Skeletal muscle tissue (tissue), 4 donors: ENCODE data around the gene MOCS1. TPM values are rescaled to one million over a fixed set of nuclear protein-coding genes. Genes with fewer than 3 reads are reported as not detected.
A peak's percentile ranks its signal among the peaks of the same experiment; 100 is the strongest.

Source experiments
- H3K27ac ChIP-seq: one replicate; pipeline ENCODE4 v1.7.0; 2013; ENCODE audit warnings: mild to moderate bottlenecking, low read depth, low read length, inconsistent platforms
- H3K27me3 ChIP-seq, 3 donors: one replicate each; pipeline ENCODE4 v1.7.0; 2013; ENCODE audit warnings: low read length in 3 of 3; ENCODE audit not compliant: control insufficient read depth in 3 of 3, insufficient read depth in 3 of 3
- H3K36me3 ChIP-seq, 3 donors: one replicate each; pipeline ENCODE4 v1.7.0; 2013; ENCODE audit warnings: low read length in 3 of 3; ENCODE audit not compliant: control insufficient read depth in 3 of 3, insufficient read depth in 3 of 3
- H3K4me1 ChIP-seq, 3 donors: one replicate each; pipeline ENCODE4 v1.7.0; 2013; ENCODE audit warnings: low read length in 3 of 3, mild to moderate bottlenecking in 3 of 3; ENCODE audit not compliant: control insufficient read depth in 3 of 3, insufficient read depth in 3 of 3
- H3K4me3 ChIP-seq, 3 donors: one replicate each; pipeline ENCODE4 v1.7.0; 2013; ENCODE audit warnings: low read length in 3 of 3
- H3K9ac ChIP-seq, 3 donors: one replicate each; pipeline ENCODE4 v1.7.0; 2013; ENCODE audit warnings: low read length in 3 of 3, mild to moderate bottlenecking in 3 of 3, moderate library complexity in 2 of 3, low read depth in 1 of 3
- H3K9me3 ChIP-seq, 3 donors: one replicate each; pipeline ENCODE4 v1.7.0; 2013; ENCODE audit warnings: low read length in 3 of 3; ENCODE audit not compliant: control insufficient read depth in 3 of 3
- total RNA-seq: library from RNA; depleted of rRNA; stranded (reverse); fragments of >200 nt; gene quantifications from one replicate; pipeline ENCODE4 v1.2.3, GENCODE V29; 2014
- donor health status: Osteomylitis.

MOCS1 gene
- total RNA-seq, 1 donor from 2014 or later = 6.8 TPM

GRCh38 chr6:39901670-39902069 lies 32.6 kb downstream of the MOCS1 start:
- Histone ChIP-seq H3K4me3 (no peak overlapping the region), H3K4me1 (no peaks in the 10 kb centered on the region), H3K9ac (no peak overlapping the region), H3K27ac (no peak overlapping the region), H3K36me3 (peaks cover 31 to 59% (median 49%) of the 10 kb centered on the region in 3 donors), H3K27me3 (no peaks in the 10 kb centered on the region), H3K9me3 (no peaks in the 10 kb centered on the region)

GRCh38 chr6:39901116-39901655 lies 33.1 kb downstream of the MOCS1 start:
- Histone ChIP-seq H3K27me3 (no peaks in the 10 kb centered on the region), H3K27ac (no peak overlapping the region), H3K9me3 (no peaks in the 10 kb centered on the region), H3K4me1 (no peaks in the 10 kb centered on the region), H3K4me3 (no peak overlapping the region), H3K9ac (no peak overlapping the region), H3K36me3 (peaks cover 26 to 57% (median 46%) of the 10 kb centered on the region in 3 donors)

GRCh38 chr6:39899554-39900295 lies 34.5 kb downstream of the MOCS1 start:
- no peaks in the 10 kb centered on the region for H3K4me1 ChIP-seq
- no peaks in the 10 kb centered on the region for H3K27me3 ChIP-seq
- no peaks in the 10 kb centered on the region for H3K9me3 ChIP-seq
- no peak overlapping the region for H3K9ac ChIP-seq
- H3K4me3 ChIP-seq = no peak overlapping the region
- no peak overlapping the region for H3K27ac ChIP-seq
- H3K36me3 ChIP-seq = peaks cover 19 to 51% (median 36%) of the 10 kb centered on the region in 3 donors

GRCh38 chr6:39898625-39899024 lies 35.6 kb downstream of the MOCS1 start:
- no peak overlapping the region for H3K4me3 ChIP-seq
- no peak overlapping the region for H3K9ac ChIP-seq
- H3K9me3 ChIP-seq = no peaks in the 10 kb centered on the region
- H3K4me1 ChIP-seq = no peaks in the 10 kb centered on the region
- no peak overlapping the region for H3K27ac ChIP-seq
- H3K27me3 ChIP-seq = no peaks in the 10 kb centered on the region
- peaks cover 19 to 43% (median 33%) of the 10 kb centered on the region in 3 donors for H3K36me3 ChIP-seq

- Histone ChIP-seq H3K4me3 (no peak overlapping the region), H3K36me3 (peaks cover 18 to 38% (median 30%) of the 10 kb centered on the region in 3 donors), H3K9me3 (no peaks in the 10 kb centered on the region), H3K4me1 (no peaks in the 10 kb centered on the region), H3K9ac (no peak overlapping the region), H3K27ac (no peak overlapping the region), H3K27me3 (no peaks in the 10 kb centered on the region)
Observed at GRCh38 chr6:39897698-39898097, 36.6 kb downstream of the MOCS1 start.

GRCh38 chr6:39896701-39897100 lies 37.6 kb downstream of the MOCS1 start:
- Histone ChIP-seq H3K4me1 (no peaks in the 10 kb centered on the region), H3K9ac (peak overlapping the region in 1 of 3 donors; percentile 10), H3K27me3 (no peaks in the 10 kb centered on the region), H3K27ac (no peak overlapping the region), H3K4me3 (no peak overlapping the region), H3K36me3 (peaks cover 14 to 41% (median 31%) of the 10 kb centered on the region in 3 donors), H3K9me3 (no peaks in the 10 kb centered on the region)

GRCh38 chr6:39893286-39893685 lies 41.0 kb downstream of the MOCS1 start:
- Histone ChIP-seq H3K36me3 (peaks cover 3 to 27% (median 13%) of the 10 kb centered on the region in 3 donors), H3K9ac (no peak overlapping the region), H3K27ac (no peak overlapping the region), H3K27me3 (no peaks in the 10 kb centered on the region), H3K4me1 (peaks cover 1 to 9% (median 5%) of the 10 kb centered on the region in 3 donors), H3K9me3 (no peaks in the 10 kb centered on the region), H3K4me3 (no peak overlapping the region)

GRCh38 chr6:39892490-39893129 lies 41.7 kb downstream of the MOCS1 start:
- H3K9me3 ChIP-seq = no peaks in the 10 kb centered on the region
- no peak overlapping the region for H3K4me3 ChIP-seq
- H3K27me3 ChIP-seq = no peaks in the 10 kb centered on the region
- no peak overlapping the region for H3K27ac ChIP-seq
- H3K4me1 ChIP-seq = peaks cover 8 to 16% (median 12%) of the 10 kb centered on the region in 3 donors
- no peak overlapping the region for H3K9ac ChIP-seq
- H3K36me3 ChIP-seq = peaks cover 0 to 21% (median 11%) of the 10 kb centered on the region in 3 donors

GRCh38 chr6:39891976-39892375 lies 42.3 kb downstream of the MOCS1 start:
- Histone ChIP-seq H3K4me3 (no peak overlapping the region), H3K27me3 (no peaks in the 10 kb centered on the region), H3K36me3 (peaks cover 0 to 15% (median 9%) of the 10 kb centered on the region in 3 donors), H3K4me1 (peaks cover 14 to 21% (median 18%) of the 10 kb centered on the region in 3 donors), H3K9ac (no peak overlapping the region), H3K27ac (no peak overlapping the region), H3K9me3 (no peaks in the 10 kb centered on the region)

GRCh38 chr6:39891353-39891752 lies 42.9 kb downstream of the MOCS1 start:
- Histone ChIP-seq H3K4me1 (peaks cover 14 to 27% (median 22%) of the 10 kb centered on the region in 3 donors), H3K36me3 (peaks cover 0 to 12% (median 5%) of the 10 kb centered on the region in 3 donors), H3K4me3 (no peak overlapping the region), H3K9me3 (no peaks in the 10 kb centered on the region), H3K27ac (no peak overlapping the region), H3K27me3 (no peaks in the 10 kb centered on the region), H3K9ac (no peak overlapping the region)
